Neuronal stem cell (in vitro differentiated cells): ENCODE measurements around the gene HOXC10. TPM values are rescaled to one million over a fixed set of nuclear protein-coding genes. Genes with fewer than 3 reads are reported as not detected.

Experiments
- DNase-seq: peaks from one replicate; pipeline ENCODE4 v3.0.0-alpha.2; 2013; ENCODE audit warnings: low spot score
- H2AFZ ChIP-seq: one replicate; pipeline ENCODE4 v1.6.1; 2013; ENCODE audit warnings: mild to moderate bottlenecking, low read length, inconsistent platforms
- H2AK5ac ChIP-seq: 2 replicates; pipeline ENCODE4 v1.6.1; 2013; ENCODE audit warnings: low read depth, mild to moderate bottlenecking, inconsistent platforms, low read length, moderate library complexity, mixed read lengths
- H2BK120ac ChIP-seq: 2 replicates; pipeline ENCODE4 v1.6.1; 2013; ENCODE audit warnings: low read depth, mild to moderate bottlenecking, inconsistent platforms, low read length, moderate library complexity, mixed read lengths
- H2BK12ac ChIP-seq: one replicate; pipeline ENCODE4 v1.6.1; 2013; ENCODE audit warnings: low read length, inconsistent platforms
- H2BK15ac ChIP-seq: 2 replicates; pipeline ENCODE4 v1.6.1; 2013; ENCODE audit warnings: mild to moderate bottlenecking, low read length, inconsistent platforms, mixed read lengths
- H2BK5ac ChIP-seq: one replicate; pipeline ENCODE4 v1.6.1; 2013; ENCODE audit warnings: inconsistent platforms, mild to moderate bottlenecking, low read length, moderate library complexity
- H3K14ac ChIP-seq: one replicate; pipeline ENCODE4 v1.6.1; 2013; ENCODE audit warnings: low read length, inconsistent platforms
- H3K18ac ChIP-seq: 2 replicates; pipeline ENCODE4 v1.6.1; 2013; ENCODE audit warnings: low read length, inconsistent platforms
- H3K23ac ChIP-seq: 2 replicates; pipeline ENCODE4 v1.6.1; 2013; ENCODE audit warnings: low read depth, mild to moderate bottlenecking, mixed read lengths, low read length, inconsistent platforms; ENCODE audit not compliant: poor library complexity
- H3K27ac ChIP-seq: replicated peaks from 3 replicates; pipeline ENCODE4 v1.5.1; 2013; ENCODE audit warnings: low read length, inconsistent platforms
- H3K27me3 ChIP-seq, 3 experiments: 2 replicates each; pipeline ENCODE4 v1.6.1; 2013; ENCODE audit warnings: low read length in 3 of 3, mild to moderate bottlenecking in 2 of 3, inconsistent platforms in 1 of 3, low read depth in 1 of 3, mixed read lengths in 1 of 3, moderate library complexity in 1 of 3; ENCODE audit not compliant: control insufficient read depth in 3 of 3, insufficient read depth in 3 of 3
- H3K36me3 ChIP-seq, 2 donors: replicated peaks in 1 of 2; 2 replicates each; pipeline ENCODE4 v1.6.1; 2013; ENCODE audit warnings: low read length in 2 of 2; ENCODE audit not compliant: control insufficient read depth in 2 of 2, insufficient read depth in 2 of 2
- H3K4ac ChIP-seq: 2 replicates; pipeline ENCODE4 v1.6.1; 2013; ENCODE audit warnings: inconsistent platforms, mild to moderate bottlenecking, low read length, moderate library complexity
- H3K4me1 ChIP-seq, 2 donors: 1 replicate in 1 of 2; 2 replicates in 1 of 2; pipeline ENCODE4 v1.6.1; 2013; ENCODE audit warnings: low read length in 2 of 2, low read depth in 1 of 2; ENCODE audit not compliant: control insufficient read depth in 2 of 2, insufficient read depth in 1 of 2
- H3K4me2 ChIP-seq: one replicate; pipeline ENCODE4 v1.6.1; 2013; ENCODE audit warnings: mild to moderate bottlenecking, low read length, inconsistent platforms; ENCODE audit not compliant: insufficient read depth, poor library complexity, severe bottlenecking
- H3K4me3 ChIP-seq, 2 donors: 2 replicates each; pipeline ENCODE4 v1.5.1; 2013; ENCODE audit warnings: low read length in 2 of 2, mild to moderate bottlenecking in 2 of 2, inconsistent platforms in 1 of 2, moderate library complexity in 1 of 2
- H3K79me1 ChIP-seq: one replicate; pipeline ENCODE4 v1.6.1; 2013; ENCODE audit warnings: low read depth, mild to moderate bottlenecking, inconsistent platforms, low read length, moderate library complexity
- H3K9ac ChIP-seq: one replicate; pipeline ENCODE4 v1.6.1; 2013; ENCODE audit warnings: mild to moderate bottlenecking, low read depth, low read length, inconsistent platforms; ENCODE audit not compliant: poor library complexity
- H3K9me3 ChIP-seq, 2 donors: replicated peaks in 1 of 2; 2 replicates each; pipeline versions ENCODE3 to v1.6.1; 2013; ENCODE audit warnings: low read length in 2 of 2, mild to moderate bottlenecking in 2 of 2, inconsistent platforms in 1 of 2, low read depth in 1 of 2, mixed read lengths in 1 of 2, moderate library complexity in 1 of 2; ENCODE audit not compliant: control insufficient read depth in 2 of 2, insufficient read depth in 1 of 2
- H4K8ac ChIP-seq: one replicate; pipeline ENCODE4 v1.6.1; 2013; ENCODE audit warnings: low read depth, mild to moderate bottlenecking, inconsistent platforms, low read length, moderate library complexity
- H4K91ac ChIP-seq: one replicate; pipeline ENCODE4 v1.6.1; 2013; ENCODE audit warnings: low read length, low read depth, mild to moderate bottlenecking, inconsistent platforms; ENCODE audit not compliant: poor library complexity
- WGBS, 2 donors: extraction: QIAGEN DNeasy Blood & Tissue Kit; methylation state at CpG; one replicate each; pipeline ENCODE4 v1.1.7; 2013; ENCODE audit warnings: missing lambda C conversion rate in 2 of 2, mixed read lengths in 1 of 2; ENCODE audit not compliant: insufficient read length in 2 of 2, insufficient replicate concordance in 1 of 2; ENCODE audit errors: extremely low coverage in 2 of 2; 5-methylcytosine and 5-hydroxymethylcytosine counted together
- polyA plus RNA-seq, 2 experiments: library from polyadenylated mRNA; stranded (reverse); fragments of 200-250 nt; gene quantifications; one replicate each; pipeline ENCODE4 v1.2.3, GENCODE V29; 2013

Gene HOXC10
- polyA plus RNA-seq (2013, experiment 1 of 2) = not detected
- polyA plus RNA-seq (2013, experiment 2 of 2) = not detected

DNA sequence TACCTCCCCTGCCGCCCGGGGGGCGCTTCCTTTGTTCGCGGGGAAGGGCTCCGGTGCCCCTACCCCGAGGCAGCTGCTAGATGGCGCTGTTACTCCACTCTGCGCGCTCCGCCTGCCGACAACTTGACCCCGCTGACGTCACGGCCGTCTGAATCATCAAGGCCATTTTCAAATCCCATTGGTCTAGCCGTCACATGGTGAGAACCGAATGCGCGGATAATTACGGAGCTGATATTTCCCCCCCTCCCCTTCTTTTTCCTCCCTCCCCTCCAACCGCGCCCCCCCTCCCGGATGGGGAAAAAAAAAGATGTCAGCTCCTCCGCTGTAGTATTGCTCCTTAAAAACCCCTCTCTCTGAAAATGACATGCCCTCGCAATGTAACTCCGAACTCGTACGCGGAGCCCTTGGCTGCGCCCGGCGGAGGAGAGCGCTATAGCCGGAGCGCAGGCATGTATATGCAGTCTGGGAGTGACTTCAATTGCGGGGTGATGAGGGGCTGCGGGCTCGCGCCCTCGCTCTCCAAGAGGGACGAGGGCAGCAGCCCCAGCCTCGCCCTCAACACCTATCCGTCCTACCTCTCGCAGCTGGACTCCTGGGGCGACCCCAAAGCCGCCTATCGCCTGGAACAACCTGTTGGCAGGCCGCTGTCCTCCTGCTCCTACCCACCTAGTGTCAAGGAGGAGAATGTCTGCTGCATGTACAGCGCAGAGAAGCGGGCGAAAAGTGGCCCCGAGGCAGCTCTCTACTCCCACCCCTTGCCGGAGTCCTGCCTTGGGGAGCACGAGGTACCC lies at the start of gene HOXC10:
TSS of gene HOXC10 (plus strand) at position 246 of the 791 bp plus-strand sequence. CDS start at position 360, 114 bp downstream.
- H3K23ac ChIP-seq = peak within 1 kb of the TSS; percentile 56
- no peaks in the 10 kb centered on the region for H3K36me3 ChIP-seq
- no peak within 1 kb of the TSS for H3K4me2 ChIP-seq
- no peak within 1 kb of the TSS for H3K18ac ChIP-seq
- no peak within 1 kb of the TSS for H3K14ac ChIP-seq
- H3K27ac ChIP-seq = no peak within 1 kb of the TSS
- H2BK120ac ChIP-seq = no peak within 1 kb of the TSS
- no peak within 1 kb of the TSS for H2BK15ac ChIP-seq
- H3K9ac ChIP-seq = no peak within 1 kb of the TSS
- H2AFZ ChIP-seq = peak within 1 kb of the TSS; percentile 71
- no peak within 1 kb of the TSS for H2BK12ac ChIP-seq
- no peak within 1 kb of the TSS for H4K8ac ChIP-seq
- H3K27me3 ChIP-seq = peaks cover 60 to 99% (median 98%) of the 10 kb centered on the region in 3 experiments
- H3K4ac ChIP-seq = no peak within 1 kb of the TSS
- H3K4me1 ChIP-seq = peaks cover 0 to 3% of the 10 kb centered on the region in 2 donors
- DNase-seq = no peak
- no peaks in the 10 kb centered on the region for H3K79me1 ChIP-seq
- no peak within 1 kb of the TSS for H2BK5ac ChIP-seq
- no peak within 1 kb of the TSS for H4K91ac ChIP-seq
- peaks cover 0 to 17% of the 10 kb centered on the region in 2 donors for H3K9me3 ChIP-seq
- H3K4me3 ChIP-seq = no peak within 1 kb of the TSS
- no CpG with 5 or more reads among the region's 55 CpGs for WGBS, 2 donors
- H2AK5ac ChIP-seq = no peak within 1 kb of the TSS

GRCh38 chr12:53935383-53936341 lies 49.3 kb upstream of the HOXC10 start:
- Histone ChIP-seq H3K23ac (no peak overlapping the region), H2AFZ (peak overlapping the region; percentile 51), H3K9me3 (peaks cover 0 to 7% of the 10 kb centered on the region in 2 donors), H3K79me1 (no peaks in the 10 kb centered on the region), H2BK120ac (no peak overlapping the region), H4K91ac (no peak overlapping the region), H3K18ac (no peak overlapping the region), H3K14ac (no peak overlapping the region), H4K8ac (no peak overlapping the region), H3K36me3 (no peaks in the 10 kb centered on the region), H3K27ac (no peak overlapping the region), H2BK15ac (no peak overlapping the region), H2BK12ac (no peak overlapping the region), H3K4me3 (no peak overlapping the region), H3K27me3 (peaks cover 73 to 100% (median 98%) of the 10 kb centered on the region in 3 experiments), H3K4me1 (no peaks in the 10 kb centered on the region), H2AK5ac (no peak overlapping the region), H3K9ac (no peak overlapping the region), H3K4ac (no peak overlapping the region), H3K4me2 (no peak overlapping the region), H2BK5ac (no peak overlapping the region)
- DNase-seq = no peak
- no CpG with 5 or more reads among the region's 49 CpGs for whole genome bisulfite sequencing, 2 donors

- no peak overlapping the region for H3K14ac ChIP-seq
- H3K36me3 ChIP-seq = no peaks in the 10 kb centered on the region
- H4K8ac ChIP-seq = no peak overlapping the region
- H2BK5ac ChIP-seq = no peak overlapping the region
- H2AK5ac ChIP-seq = no peak overlapping the region
- peaks cover 0 to 7% of the 10 kb centered on the region in 2 donors for H3K9me3 ChIP-seq
- H2BK120ac ChIP-seq = no peak overlapping the region
- no peak overlapping the region for H3K18ac ChIP-seq
- no peak overlapping the region for H2BK12ac ChIP-seq
- no peak overlapping the region for H2AFZ ChIP-seq
- no peak overlapping the region for H3K4me2 ChIP-seq
- WGBS, 2 donors = no CpG with 5 or more reads among the region's 12 CpGs
- no peak overlapping the region for H3K23ac ChIP-seq
- H3K4me1 ChIP-seq = no peaks in the 10 kb centered on the region
- no peak overlapping the region for H4K91ac ChIP-seq
- H3K9ac ChIP-seq = no peak overlapping the region
- no peaks in the 10 kb centered on the region for H3K79me1 ChIP-seq
- no peak overlapping the region for H3K27ac ChIP-seq
- no peak overlapping the region for H3K4ac ChIP-seq
- no peak overlapping the region for H2BK15ac ChIP-seq
- no peak for DNase-seq
- H3K27me3 ChIP-seq = peaks cover 69 to 100% (median 96%) of the 10 kb centered on the region in 3 experiments
- no peak overlapping the region for H3K4me3 ChIP-seq
These were observed 47.8 kb upstream of the HOXC10 start for GRCh38 chr12:53937099-53937498.
